ENCODE measurements around the gene POP4. TPM values are rescaled to one million over a fixed set of nuclear protein-coding genes. Genes with fewer than 3 reads are reported as not detected.

POP4 gene
- total and polyA plus RNA-seq, 10 of the 15 experiments (the other 5 are each of a cell fraction or from before 2014, with no cell fraction given): 52.1 to 231 (median 118) TPM

- TF ChIP-seq ZBTB11 (CRISPR knock-in tag; IDR thresholded peaks at IDR 0.05) (no peak), ATF7 (IDR thresholded peaks at IDR 0.05; ENCODE audit: low read depth) (no peak), NKRF (conservative IDR thresholded peaks at IDR 0.05) (peak; percentile 56; the same call in 1 of the 2 replicates), CEBPB (IDR thresholded peaks at IDR 0.05; ENCODE audit: borderline replicate concordance in 1 of 2, low read depth in 2 of 2, low read length in 2 of 2) (no peak), SMAD5 (IDR thresholded peaks at IDR 0.05; ENCODE audit: low read depth) (no peak), MLLT1 (IDR thresholded peaks at IDR 0.05) (no peak), RB1 (IDR thresholded peaks at IDR 0.05; ENCODE audit: borderline replicate concordance) (0 out of 2 replicates have a peak, but pooled peaks have one; percentile 18), MXI1 (IDR thresholded peaks at IDR 0.05; ENCODE audit: low read depth, low read length) (peak; percentile 54; the same call in 1 of the 2 replicates), RAD21 (IDR thresholded peaks at IDR 0.05; ENCODE audit: insufficient read depth, low read depth, low read length) (peak; percentile 51; the same call in 1 of the 2 replicates), SP1 (IDR thresholded peaks at IDR 0.05; ENCODE audit: low read depth, low read length) (peak; percentile 48), ZNF24 (IDR thresholded peaks at IDR 0.05) (no peak), LARP7 (IDR thresholded peaks at IDR 0.05) (peak; percentile 69), NR2C1 (IDR thresholded peaks at IDR 0.05) (peak; percentile 49; the same call in 1 of the 2 replicates), NFIC (IDR thresholded peaks at IDR 0.05; ENCODE audit: low read depth, low read length) (no peak), DPF2 (IDR thresholded peaks at IDR 0.05) (peak; percentile 50; the same call in 1 of the 2 replicates)
- TF ChIP-seq, protein P1, sequence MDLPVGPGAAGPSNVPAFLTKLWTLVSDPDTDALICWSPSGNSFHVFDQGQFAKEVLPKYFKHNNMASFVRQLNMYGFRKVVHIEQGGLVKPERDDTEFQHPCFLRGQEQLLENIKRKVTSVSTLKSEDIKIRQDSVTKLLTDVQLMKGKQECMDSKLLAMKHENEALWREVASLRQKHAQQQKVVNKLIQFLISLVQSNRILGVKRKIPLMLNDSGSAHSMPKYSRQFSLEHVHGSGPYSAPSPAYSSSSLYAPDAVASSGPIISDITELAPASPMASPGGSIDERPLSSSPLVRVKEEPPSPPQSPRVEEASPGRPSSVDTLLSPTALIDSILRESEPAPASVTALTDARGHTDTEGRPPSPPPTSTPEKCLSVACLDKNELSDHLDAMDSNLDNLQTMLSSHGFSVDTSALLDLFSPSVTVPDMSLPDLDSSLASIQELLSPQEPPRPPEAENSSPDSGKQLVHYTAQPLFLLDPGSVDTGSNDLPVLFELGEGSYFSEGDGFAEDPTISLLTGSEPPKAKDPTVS (IDR thresholded peaks at IDR 0.05; ENCODE audit: low read depth, low read length): no peak
- TF ChIP-seq, protein P2, sequence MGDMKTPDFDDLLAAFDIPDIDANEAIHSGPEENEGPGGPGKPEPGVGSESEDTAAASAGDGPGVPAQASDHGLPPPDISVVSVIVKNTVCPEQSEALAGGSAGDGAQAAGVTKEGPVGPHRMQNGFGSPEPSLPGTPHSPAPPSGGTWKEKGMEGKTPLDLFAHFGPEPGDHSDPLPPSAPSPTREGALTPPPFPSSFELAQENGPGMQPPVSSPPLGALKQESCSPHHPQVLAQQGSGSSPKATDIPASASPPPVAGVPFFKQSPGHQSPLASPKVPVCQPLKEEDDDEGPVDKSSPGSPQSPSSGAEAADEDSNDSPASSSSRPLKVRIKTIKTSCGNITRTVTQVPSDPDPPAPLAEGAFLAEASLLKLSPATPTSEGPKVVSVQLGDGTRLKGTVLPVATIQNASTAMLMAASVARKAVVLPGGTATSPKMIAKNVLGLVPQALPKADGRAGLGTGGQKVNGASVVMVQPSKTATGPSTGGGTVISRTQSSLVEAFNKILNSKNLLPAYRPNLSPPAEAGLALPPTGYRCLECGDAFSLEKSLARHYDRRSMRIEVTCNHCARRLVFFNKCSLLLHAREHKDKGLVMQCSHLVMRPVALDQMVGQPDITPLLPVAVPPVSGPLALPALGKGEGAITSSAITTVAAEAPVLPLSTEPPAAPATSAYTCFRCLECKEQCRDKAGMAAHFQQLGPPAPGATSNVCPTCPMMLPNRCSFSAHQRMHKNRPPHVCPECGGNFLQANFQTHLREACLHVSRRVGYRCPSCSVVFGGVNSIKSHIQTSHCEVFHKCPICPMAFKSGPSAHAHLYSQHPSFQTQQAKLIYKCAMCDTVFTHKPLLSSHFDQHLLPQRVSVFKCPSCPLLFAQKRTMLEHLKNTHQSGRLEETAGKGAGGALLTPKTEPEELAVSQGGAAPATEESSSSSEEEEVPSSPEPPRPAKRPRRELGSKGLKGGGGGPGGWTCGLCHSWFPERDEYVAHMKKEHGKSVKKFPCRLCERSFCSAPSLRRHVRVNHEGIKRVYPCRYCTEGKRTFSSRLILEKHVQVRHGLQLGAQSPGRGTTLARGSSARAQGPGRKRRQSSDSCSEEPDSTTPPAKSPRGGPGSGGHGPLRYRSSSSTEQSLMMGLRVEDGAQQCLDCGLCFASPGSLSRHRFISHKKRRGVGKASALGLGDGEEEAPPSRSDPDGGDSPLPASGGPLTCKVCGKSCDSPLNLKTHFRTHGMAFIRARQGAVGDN (IDR thresholded peaks at IDR 0.05): 0 out of 2 replicates have a peak, but pooled peaks have one; percentile 38
These were observed 59.2 kb downstream of the POP4 start, which contains the start of gene PLEKHF1 (continued) for GRCh38 chr19:29665215-29665825.
